Pons (tissue), 1 donor: Measurements from ENCODE around the gene ABHD12.

Source experiments
- DNase-seq: peaks from one replicate; pipeline ENCODE4 v3.0.0-alpha.2; 2016; ENCODE audit warnings: low spot score

ABHD12 gene

DNA sequence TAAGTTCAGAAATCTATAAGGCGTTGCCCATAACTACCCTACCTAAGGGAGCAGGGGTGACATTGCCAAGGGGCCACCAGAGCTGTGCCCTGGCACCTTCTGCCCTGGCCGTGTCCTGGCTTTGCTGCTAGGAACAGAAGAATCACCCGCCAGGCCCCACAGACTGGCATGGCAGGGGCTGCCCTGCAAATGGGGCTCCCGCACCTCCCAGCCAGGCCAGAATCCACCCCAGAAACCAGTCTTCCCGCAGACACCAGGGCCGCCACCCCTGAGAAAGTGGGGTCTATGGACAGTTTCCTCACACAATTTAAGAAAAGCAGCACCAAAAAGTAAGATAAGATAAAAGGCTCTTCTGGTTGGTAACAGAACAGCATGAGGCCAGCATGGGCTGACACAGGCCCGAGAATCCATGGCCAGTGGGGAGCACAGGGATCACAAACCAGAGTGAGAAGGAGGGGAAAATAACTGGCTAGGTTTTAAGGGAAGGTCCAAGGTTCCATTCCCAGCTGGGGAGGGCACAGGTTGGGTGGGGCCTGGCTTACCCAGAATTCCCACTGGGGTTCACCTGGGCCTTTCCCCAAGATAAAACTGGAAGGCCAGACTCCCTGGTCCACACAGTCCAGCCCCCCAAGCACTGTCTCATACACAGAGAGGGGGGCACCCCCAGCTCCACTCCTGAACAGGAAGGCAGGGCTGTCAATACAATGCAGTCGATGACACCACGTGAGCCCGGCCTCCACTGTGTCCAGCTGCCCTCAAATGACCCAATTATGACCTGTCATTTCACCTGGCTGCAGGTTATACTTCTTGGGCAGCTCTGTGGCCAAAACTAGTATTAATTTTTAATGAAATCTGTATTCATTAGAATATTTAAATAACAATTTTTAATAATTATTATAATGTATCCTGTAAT lies 83.4 kb downstream of the ABHD12 start:
- no peak for DNase-seq

- no peak for DNase-seq
Observed at GRCh38 chr20:25304025-25304549, 86.5 kb downstream of the ABHD12 start.

DNA sequence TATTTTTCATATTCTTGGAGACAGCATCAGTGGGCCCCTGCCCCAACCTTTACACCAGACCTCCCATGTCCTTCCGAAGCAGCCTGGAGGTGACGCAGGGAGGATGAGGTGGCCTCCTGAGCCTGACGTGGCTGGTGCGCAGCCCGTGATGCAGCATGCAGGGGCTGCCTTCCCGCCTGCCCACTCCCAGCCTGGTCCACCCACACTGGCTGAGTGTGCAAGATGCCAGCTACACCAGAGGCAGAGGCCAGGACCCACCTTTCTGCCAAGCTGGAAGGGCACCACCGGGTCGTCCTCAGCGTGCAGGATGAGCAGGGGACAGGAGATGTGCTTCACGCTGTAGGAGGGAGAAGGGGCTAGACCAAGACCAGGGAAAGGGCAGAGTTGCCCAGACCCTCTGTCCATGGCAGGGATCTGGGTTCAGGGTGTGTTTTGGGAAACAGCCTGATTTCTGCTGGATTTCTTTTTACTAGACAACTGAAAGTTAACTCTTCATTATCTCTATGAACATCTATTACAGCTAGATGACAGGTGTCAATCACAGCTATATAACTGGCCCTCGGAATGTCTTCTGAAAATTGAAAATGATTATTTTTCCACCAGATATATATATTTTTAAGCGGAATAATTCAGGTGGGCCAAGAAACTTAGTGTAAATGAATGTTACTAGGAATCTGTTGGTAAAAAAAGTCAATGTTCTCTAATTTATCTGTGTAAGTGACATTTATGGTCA lies 87.2 kb downstream of the ABHD12 start:
- no peak for DNase-seq

- no peak for DNase-seq
Observed at GRCh38 chr20:25302596-25302995, 88.0 kb downstream of the ABHD12 start.

DNA sequence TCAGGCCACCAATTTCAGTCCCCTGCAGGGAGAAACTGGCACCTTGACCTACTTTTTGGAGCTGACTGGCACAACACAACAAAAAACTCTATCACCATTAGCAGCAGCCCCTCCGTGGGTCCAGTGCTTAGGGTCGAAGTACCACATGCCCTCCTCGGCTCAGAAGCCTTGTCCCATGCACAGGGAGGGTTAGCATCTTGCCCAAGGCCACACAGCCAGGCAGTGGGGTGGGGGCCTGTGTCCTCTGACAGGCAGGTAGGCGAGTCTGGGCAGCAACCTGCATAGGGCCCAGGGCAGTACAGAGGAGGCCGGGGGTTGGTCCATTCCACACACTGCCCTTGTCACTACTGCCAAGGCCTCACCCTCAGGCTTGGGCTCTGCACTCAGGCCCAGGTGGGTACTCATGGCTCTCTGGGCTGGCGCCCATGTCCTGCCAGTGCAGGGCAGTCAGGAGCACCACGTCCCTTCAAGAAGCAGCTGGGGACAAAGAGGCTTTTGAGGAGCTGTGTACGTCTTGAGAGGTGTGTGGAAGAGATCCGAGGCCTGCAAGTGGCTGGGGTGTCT lies 89.2 kb downstream of the ABHD12 start:
- DNase-seq, result no peak

DNA sequence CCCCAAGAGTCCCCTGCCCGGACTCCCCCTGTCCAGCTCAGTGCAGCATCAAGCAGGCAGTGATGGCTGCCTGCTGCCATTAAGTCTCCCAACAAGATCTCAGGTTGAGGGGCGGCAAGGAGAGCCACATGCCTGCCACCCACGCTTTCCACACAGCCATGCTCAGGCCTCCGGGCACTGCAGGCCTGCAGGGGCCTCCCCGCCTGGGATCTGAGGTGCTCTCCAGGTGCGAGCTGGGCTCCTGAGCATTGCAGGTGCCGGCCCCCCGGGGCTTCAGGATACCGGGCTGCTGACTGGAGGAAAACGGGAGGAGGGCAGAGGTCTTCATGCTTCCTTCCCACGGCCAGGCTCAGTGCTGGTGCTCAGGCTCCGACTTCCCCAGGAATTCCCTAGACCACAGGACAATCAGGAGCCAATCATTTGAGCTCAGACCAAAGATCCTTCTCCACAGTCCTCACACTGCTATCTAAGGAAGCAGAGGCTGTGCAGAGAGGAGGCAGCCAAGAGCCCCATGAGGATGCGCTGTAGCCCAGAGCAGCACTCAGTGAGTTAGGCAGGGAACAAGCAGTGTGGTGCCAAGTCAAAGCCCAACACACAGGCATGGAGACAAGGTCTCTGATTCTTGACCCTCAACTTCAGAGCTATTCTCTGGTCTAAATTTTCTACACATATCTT lies 90.0 kb downstream of the ABHD12 start:
- DNase-seq, result no peak

DNA sequence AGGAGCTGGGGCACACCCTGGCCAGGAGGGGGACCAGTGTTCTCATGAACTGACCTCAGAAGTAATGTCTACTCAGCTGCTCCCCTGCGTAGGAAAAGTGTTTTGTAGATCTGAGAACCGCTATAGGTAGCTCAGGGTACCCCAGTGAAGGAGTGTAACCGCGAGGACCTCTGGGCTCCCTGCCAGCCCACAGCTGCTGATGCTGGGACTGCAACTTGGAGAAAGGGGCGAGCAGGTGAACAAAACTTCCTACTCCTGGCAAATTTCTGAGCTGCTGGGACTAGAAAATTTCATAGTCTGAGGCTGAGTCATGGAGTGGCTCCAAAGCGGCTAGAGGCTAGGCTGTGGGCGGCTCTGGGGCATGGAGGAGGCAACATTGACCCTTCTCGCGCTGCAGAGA lies 90.8 kb downstream of the ABHD12 start:
- DNase-seq, result no peak

- DNase-seq, result no peak
Observed at GRCh38 chr20:25297141-25297905, 93.3 kb downstream of the ABHD12 start.

DNA sequence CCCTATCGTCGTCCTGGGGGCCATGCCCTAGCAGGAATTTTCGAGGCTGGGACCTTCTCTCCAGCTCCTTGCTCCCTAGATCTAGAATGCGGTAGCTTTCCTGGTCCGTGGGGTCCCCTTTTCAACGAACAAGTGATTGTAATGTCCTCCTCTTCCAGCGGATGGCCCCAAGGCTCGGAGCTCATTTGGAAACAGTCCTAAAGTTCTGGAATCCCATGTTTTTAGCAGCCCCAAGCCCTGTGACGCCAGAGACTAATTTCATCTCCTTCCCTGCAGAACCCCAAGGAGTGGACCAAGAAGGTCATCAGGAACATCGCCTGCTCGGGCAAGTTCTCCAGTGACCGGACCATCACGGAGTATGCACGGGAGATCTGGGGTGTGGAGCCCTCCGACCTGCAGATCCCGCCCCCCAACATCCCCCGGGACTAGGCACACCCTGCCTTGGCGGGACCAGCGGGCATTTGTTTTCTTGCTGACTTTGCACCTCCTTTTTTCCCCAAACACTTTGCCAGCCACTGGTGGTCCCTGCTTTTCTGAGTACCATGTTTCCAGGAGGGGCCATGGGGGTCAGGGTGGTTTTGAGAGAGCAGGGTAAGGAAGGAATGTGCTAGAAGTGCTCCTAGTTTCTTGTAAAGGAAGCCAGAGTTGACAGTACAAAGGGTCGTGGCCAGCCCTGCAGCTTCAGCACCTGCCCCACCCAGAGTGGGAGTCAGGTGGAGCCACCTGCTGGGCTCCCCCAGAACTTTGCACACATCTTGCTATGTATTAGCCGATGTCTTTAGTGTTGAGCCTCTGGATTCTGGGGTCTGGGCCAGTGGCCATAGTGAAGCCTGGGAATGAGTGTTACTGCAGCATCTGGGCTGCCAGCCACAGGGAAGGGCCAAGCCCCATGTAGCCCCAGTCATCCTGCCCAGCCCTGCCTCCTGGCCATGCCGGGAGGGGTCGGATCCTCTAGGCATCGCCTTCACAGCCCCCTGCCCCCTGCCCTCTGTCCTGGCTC lies 94.2 kb downstream of the ABHD12 start:
- peak; percentile 72 for DNase-seq

DNA sequence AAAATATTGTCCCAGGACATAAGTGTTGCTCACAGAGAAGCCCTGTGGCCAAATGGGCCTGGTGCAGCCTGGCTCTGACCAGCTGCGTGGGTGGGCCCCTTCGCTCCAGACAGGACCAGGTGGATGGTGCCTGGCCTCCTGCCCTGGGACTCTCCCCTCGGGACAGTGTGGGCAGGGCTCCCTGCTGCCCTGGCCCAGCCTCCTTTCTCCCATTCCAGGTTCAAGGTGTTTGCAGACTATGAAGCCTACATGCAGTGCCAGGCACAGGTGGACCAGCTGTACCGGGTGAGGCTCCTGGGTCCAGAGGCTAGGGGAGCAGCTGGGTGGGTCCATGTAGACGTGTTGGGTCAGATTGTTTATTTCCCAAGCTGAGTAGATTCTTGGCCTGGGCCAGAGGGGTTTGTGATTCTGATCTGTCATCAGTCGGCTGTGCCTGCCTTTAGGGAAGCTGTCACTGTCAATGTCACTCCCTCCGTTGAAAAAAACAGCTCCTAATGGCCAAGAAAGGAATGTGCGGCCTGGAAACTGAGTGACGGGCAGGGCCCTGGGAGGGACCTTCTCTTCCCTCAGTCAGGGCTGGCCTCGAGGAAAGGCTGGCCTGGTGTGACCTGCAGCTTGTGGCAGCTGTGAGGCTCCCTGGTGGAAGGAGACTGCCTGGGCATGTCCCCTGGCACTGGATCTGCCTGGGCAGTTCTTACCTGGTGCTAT lies 95.1 kb downstream of the ABHD12 start:
- DNase-seq, result no peak

- no peak for DNase-seq
Observed at GRCh38 chr20:25294459-25295385, 95.9 kb downstream of the ABHD12 start.

- DNase-seq, result no peak
Observed at GRCh38 chr20:25293910-25294458, 96.7 kb downstream of the ABHD12 start.

DNA sequence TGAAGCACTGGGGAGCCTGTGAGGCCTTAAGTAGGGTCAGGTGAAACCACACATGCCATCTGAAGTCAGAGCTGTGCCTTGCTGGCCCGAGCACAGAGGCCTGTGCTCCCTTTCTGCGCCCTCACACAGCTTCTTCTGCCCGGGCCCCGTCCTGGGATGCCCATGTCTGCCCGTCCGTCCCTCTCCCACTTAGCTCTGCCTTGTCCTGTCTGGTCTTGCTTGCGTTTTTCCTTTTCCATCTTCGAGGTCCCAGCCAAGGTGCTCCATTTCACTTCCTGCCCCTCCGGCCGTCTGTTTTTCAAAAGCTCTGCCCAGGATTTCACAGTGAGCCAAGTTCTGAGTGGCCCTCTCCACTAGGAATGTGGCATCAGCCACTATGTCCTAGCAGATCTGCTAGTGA lies 97.1 kb downstream of the ABHD12 start:
- DNase-seq, result no peak

- no peak for DNase-seq
Observed at GRCh38 chr20:25292176-25292891, 98.3 kb downstream of the ABHD12 start.

- no peak for DNase-seq
Observed at GRCh38 chr20:25291432-25292133, 99.1 kb downstream of the ABHD12 start.

GRCh38 chr20:25290646-25291431 lies 99.8 kb downstream of the ABHD12 start:
- no peak for DNase-seq
